Iris pigment epithelial cell (primary cell): ENCODE data around the gene MTHFD1.

Experiments
- DNase-seq: peaks from one replicate; pipeline ENCODE4 v3.0.0-alpha.2; 2011; ENCODE audit warnings: low read depth

Gene MTHFD1

DNA sequence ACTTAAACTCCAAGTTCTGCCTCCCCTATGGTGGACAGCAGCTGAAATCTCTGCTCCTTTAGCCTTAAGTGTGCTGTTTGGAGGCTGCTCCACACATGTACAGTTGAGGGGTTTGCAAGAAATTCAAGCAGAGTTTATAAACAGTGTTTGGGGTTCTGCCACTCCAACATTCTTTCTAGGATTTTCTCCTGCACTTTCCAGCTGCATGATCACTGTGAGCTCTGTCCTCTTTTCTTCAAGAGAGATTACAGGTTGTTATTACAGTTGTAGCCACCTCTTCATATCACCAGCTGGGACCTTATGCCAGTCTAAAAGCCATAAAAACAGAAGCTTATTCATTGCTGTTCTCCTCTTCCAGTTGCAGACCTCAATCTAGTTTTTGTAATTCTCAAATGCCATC lies 107.1 kb downstream of the MTHFD1 start:
- DNase-seq: no peak

DNA sequence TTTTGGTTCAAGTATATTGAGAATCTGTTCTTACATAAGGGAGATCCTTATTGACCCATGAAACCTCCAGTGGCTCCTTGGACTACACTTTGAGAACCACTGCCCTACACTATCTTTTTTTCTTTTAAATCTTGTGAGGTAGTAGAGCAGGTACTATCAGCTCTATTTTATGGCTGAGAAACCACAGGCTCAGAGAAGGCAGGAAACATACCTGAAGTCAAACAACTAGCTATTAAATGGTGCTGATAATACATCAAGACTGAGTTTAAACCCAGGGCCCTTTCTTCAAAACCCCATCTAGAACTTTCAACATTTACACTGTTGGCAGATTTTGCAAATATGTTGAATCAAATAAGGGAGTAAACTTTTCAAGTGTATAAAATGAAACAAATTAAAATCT lies 108.6 kb downstream of the MTHFD1 start:
- DNase-seq: no peak

DNA sequence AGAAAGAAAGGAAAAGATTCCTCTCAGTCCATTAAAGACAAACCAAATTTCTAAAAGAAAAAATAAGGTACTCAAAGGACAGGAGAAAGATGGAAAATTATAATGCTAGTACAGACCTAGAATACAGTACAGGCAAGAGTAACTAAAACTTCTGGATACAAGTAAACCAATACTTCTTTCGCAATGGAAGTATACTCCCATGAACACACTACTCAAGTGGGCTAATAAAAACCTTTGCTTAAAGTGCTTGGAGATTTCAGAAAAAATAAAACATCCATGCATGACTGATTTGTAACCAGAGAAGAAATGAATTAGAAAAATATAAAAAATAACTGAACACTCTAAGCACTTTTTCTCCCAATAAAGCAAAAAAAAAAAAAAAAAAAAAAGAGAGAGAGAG lies 111.9 kb downstream of the MTHFD1 start:
- DNase-seq: peak; percentile 41

DNA sequence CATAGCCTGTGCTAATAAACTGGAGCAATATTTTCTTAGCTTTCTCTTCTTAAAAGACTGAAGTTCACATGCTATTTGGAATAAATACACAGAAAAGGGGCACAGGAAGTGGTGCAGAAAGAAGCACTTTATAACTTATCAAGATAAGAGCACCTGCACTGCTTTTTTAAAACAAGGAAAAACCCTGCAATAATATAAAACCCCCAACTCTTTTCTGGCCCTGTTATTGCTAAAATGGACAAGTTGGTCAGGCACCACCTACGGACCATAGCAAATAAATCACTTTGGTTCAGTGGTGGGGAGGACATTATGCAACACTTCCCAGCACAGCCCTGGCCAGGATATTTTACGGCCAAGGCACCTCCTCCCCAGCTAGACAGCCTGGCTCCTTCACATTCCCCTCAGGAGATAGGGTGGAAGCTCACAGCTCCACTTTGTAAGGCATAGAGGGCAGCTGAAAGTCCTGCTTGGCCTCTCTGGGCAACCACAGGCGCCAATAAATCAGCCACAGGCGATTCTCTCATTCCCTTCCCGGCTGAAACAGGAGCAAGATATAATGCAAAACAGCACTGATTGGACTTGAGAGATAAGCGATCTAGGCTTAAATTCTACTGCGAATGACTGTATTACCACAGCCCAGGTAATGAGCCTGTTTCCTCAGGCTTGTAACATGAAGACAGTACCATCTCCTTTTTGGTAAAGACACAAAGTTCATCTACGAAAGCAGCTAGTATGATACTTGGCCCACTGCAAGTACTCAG lies 113.4 kb downstream of the MTHFD1 start:
- peak; percentile 78 for DNase-seq

DNA sequence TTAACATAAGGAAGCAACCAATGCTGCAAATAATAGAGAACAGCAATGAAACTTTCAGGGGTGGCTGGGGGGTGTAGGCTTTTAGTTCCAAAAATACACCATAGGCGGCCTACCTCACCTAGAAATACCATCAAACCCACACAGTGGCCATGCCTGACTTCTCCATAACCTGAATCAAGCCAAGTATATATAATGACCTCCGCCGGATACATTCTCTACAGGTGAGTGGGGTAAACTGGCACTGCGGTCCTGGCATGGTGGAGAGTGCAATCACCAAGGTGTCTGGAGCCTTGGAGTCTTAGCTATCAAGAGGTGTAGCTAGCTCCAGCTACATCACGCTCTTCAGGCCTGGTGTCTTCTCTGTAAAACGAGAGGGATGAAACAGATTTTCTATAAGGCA lies 114.3 kb downstream of the MTHFD1 start:
- no peak for DNase-seq

DNA sequence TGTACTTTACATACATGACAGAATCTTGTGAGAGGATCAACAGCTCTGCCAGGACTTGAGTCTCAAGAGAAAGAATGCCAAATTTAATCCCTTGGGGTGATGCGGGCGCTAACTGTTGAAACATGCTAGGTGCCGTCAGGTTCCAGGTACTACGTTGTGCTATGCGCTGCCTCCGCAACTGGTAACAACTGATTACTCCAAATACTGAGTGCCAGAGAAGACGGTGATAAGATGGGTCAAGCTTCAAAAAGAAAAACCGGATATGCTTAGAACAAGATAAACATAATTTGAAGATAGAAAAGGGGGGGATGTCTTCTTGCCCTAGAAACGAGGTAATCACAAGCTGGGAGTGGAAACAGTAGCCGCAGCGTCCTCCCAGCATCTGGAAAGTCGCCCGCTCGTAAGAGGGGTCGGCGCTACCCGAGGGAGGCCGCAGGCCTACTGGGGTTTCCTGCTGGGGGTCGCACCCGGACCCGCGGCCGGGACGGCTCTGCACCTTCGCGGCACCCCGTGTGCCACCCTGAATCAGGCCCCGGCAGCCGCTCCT lies 114.8 kb downstream of the MTHFD1 start:
- DNase-seq: peak; percentile 38

DNA sequence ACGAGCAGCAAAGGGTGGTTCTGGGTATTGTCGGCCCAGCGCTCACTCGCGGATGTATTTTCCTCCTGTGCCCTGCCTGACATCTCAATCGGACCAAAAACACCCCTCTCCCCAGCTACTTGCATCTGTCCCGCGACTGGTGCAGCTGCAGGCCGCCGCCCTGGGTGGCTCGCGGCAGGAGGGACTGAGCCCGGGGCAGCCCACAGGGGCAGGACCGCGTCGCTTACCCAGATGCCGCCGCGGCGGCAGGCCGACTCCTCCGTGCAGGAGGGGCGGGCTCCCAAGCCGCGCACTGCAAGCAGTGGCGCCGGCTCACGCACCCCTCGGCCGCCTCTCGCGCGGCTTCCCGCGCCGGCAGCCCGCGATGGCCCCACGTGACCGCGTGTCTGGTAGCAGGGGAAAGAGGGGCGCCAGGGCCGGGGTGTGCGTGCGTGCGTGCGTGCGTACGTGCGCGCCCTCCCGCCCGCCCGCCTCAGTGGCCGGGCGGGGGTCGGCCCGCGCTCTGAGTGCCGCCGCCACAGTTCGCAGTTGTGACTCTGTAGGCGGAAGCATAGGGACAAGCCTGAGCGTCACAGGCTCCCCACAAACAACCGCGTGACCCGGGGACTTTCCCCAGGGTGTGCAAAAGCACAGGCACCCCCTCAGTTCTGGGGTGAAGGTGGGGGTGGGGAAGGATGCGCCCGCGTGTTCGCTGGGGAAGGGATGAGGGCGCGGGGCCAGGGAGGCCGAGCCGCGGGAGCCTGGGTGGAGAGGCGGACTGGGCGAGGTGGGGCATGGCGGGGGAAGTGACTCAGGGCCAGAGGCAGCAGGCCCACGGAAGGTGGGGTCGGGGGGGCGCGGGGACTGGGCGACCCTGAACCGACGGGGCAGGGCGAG lies 115.5 kb downstream of the MTHFD1 start, which contains the start of gene ZBTB25:
ZBTB25 (minus strand) TSS at position 405 of the 876 bp plus-strand sequence. CDS start 13,305 bp downstream, outside the sequence.
- DNase-seq: peak; percentile 97

DNA sequence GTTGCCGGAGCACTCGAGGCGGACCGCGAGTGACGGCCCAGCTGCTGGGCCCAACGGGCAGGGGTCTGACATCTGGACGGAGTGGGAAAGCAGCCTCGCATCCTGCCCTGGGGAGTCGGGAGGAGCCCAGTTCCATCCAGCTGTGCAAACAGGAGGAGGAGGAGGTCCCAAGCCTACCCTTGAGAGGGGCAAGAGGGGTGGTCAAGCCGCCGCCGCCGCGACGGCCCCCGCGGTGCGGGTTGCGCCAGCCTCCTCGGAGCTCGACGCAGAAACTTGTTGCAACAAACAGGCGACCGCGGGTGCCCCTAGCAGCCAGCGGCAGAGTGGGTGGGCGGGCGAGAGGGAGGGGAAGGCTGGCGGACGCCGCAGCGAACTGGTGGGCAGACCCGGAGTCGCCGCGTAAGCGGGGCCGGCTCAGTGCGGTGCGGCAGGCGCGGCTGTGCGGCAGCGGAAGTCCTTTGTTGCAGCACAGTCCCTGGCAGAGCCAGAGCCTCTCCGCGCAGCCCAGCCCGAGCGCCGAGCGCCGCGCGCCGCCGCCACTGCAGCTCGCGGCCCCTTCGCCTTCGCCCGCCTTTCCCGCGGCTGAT lies 116.2 kb downstream of the MTHFD1 start, which contains the start of gene ZBTB1:
ZBTB1 (plus strand) TSS at position 461 of the 587 bp plus-strand sequence. CDS start 16,735 bp downstream, outside the sequence.
- DNase-seq: peak; percentile 85

DNA sequence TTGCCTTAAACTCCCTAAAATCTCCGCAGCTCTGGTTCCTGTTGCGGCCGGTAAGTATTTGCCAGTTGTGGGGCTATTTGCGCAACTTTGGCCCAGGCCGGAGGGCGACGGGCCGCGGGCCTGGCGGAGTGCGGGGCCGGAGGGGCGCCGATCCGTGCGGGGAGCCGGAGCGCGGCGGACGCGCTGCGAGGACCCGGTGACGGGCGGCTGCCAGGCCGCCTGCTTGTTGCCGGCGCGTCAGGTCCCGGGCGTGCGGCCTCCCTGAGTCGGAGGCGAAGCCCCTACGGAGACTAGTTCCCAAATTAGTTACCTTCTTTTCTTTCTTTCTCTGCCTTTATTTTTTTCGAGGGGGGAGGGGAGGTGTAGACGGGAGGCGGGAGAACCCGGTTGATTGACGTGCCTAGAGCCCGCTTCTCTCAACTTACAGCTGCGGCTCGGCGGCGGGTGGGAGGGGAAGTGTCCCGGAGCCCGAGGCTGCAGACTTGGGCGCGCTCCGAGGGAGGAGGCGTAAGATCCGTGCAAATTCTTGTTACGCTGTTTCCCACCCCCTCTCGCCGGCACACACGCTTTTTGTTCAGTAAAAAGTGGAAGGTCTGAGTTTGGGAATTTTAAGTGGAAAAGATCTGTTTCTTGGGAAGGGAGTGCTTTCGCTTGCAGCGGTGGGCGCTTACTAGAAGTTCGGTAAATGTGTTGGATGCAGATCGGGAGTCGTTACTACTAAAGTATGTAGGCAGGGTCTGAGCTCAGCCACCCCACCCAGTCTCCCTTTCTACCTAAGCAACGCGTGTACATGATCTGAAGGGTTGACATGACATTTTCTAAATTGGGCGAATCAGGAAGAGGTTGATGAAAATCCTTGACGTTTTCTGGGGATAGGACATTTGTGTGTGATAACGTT lies 117.0 kb downstream of the MTHFD1 start:
- DNase-seq: peak; percentile 92

DNA sequence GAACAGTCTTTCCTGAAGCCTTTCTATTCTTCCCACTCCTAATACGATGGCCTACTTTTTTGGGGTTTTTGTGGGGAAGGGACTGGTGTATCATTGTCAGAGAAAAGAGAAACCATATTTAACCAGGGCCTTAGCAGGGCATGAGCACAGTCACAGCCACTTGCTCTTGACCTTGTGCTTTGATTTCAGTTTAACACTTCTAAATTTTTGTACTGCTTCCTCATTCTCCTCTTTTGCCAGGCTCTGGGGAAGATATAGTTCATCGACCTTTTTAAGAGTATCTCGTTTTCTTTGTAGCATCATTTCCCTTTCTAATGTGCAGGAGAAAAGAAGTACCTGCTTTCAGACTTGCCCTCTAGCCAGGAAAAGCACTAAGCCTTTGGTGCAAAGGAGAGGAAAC lies 118.6 kb downstream of the MTHFD1 start:
- DNase-seq: no peak

DNA sequence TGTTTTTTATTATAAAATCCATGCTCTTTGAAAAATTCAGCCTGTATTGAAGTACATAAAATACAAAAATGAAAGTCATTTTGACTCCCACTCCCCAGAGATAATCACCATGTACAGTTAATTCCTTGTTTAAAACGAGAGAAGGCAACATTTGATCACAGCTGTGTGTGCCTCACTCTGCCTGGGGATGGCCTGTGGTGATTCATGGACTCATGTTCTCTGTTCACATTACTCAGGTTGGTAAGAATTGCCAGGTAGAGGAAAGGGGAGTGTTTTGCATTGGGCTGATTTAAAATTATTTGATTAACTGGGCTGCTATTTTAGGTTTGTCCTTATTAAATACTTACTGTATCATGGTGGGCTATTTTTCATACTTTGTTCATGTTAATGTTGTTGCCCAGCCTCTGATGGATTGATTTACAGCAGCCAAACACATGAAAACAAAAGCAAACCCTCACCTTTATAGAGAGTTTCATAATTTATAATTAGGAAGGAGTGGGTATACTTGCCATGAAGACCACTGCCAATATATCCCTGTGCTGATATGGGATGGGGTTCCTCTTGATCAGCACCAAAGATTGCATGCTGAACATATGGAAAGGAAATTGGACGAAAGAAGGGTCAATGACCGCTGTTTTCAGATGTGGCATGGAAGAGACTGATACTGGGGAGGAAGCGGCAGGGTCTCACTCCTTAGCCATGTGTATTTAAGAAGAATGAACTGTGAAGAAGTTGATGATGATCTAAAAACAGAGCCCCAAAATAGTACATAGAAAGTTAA lies 119.4 kb downstream of the MTHFD1 start:
- peak; percentile 67 for DNase-seq

DNA sequence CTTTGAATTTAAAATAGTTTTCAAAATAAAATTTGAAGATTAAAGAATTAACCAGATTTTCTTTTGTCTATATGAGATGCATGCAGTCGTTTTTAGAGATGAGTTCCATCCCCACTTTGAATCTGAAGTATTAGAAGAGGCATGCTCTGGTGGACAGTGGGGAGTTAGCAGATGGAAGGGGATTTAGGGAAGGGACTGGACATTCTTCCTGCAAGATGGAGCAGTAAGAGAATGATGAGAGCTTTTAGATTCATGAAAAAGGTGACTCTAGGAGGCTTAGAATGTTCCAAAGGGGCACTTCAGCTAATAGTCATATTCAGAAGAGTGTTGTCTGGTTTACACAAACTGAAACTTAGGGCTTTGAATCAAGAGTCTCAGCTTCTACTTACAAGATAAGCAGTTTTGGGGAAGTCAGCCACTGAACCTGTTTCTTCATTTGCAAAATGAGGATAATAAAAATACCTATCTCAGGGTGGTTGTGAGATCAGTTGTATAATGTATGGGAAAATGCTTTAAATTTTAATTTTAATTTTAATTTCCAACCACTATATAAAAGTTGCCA lies 120.1 kb downstream of the MTHFD1 start:
- DNase-seq: no peak

DNA sequence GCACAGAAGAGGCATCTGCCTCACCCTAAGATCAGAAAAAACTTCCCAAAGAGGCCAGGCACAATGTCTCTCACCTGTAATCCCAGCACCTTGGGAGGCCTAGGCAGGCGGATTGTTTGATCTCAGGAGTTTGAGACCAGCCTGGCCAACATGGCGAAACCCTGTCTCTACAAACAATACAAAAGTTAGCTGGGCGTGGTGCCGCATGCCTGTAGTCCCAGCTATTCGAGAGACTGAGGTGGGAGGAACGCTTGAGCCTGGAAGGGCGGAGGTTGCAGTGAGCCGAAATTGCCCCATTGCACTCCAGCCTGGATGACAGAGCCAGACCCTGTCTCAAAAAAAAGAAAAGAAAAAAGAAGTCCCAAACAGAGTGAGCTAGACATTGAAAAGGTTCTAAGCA lies 120.9 kb downstream of the MTHFD1 start:
- no peak for DNase-seq
